IPS-11a (cell line): ENCODE measurements around the gene ELAVL3.
A peak's percentile ranks its signal among the peaks of the same experiment; 100 is the strongest.

Experiments
- H3K4me3 ChIP-seq: one replicate; pipeline ENCODE4 v1.5.1; 2013; ENCODE audit warnings: low read depth, low read length, control low read depth

The ELAVL3 gene

DNA sequence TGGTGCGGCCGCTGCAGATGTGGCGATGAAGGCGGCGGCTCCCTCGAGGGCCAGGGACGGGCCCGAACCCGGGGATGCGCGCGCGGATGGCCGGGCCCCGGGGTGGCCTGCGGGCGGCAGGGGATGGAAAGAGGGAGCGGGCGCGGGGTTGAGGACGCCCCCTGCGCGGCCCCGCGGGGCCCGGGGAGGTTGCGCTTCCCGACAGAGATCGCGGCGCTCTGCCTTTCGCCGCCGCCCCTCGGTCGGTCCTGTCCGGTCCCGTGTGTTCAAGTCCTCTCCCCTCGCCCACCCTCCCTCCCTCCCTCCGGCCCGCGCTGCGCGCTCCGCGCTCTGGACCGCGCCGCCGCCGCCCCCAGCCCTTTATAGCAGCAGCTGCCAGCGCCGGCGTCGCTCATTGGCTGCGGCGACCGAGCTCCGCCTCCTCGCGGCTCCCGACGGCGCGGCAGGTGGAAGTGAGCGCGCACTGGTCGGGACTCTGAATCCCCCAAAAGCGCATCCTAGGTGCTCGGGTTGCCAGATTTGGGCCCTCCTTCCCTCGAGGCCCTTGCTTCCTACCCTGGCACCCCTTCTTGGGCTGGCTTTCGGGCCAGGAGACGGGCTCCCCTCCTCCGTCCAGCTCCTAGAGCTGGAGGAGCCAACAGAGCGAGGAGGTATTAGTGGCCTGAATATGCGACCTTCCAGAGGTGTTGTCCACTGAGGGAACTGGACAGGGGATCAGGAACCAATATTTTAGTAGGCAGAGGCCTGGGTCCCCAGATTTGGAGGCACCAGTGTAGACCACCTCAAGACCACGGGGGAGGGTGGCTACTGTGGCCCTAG, at the start of gene ELAVL3:
Gene ELAVL3, minus strand, starts transcription at position 332 of the 819 bp plus-strand sequence. CDS start 438 bp downstream, outside the sequence.
- H3K4me3 ChIP-seq = no peak within 1 kb of the TSS

DNA sequence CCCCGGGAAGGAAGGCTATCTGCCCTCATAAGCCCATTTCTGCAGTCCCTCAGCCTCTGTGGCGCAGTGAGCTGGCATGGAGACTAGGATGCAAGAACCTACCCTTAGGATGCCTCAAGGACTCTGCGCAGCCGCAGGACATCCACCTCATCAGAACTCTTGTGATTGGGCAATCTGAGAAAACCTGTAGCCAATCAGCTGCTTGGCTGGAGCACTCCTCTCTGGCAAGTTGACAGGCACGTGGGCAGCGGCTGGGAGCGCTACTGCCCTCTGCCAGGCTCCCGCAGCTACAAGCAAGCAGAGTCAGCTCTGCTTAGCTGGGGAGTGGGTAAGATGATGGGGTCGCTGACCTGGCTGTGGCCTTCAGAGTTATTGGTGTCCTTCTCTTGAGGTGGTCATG, 49.6 kb upstream of the ELAVL3 start:
- H3K4me3 ChIP-seq = no peak overlapping the region

GRCh38 chr19:11528551-11529341, 47.9 kb upstream of the ELAVL3 start, which contains the start of gene ECSIT:
Gene ECSIT (minus strand): TSS chr19:11529134. CDS start chr19:11519170, 9,964 bp downstream.
- peak within 1 kb of the TSS; percentile 79 for H3K4me3 ChIP-seq

DNA sequence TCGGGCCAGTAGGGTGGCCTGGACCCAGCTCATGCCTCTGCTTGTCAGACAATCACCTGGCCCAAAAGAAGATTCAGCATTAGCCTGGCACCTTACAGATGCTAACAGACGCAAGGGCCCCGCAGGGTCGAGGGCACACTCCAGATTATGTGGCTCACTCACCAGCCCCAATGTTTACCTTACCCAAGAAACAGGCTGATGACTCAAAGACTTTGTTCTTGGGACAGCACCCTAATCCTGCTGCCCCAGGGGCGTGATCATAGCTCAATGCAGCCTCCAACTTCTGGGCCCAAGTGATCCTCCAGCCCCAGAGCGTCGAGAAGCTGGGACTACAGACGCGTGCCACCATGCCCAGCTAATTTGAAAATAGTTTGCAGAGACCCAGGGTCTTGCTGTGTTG, 38.3 kb upstream of the ELAVL3 start:
- H3K4me3 ChIP-seq = no peak overlapping the region

- H3K4me3 ChIP-seq = no peak overlapping the region
Measured at GRCh38 chr19:11513946-11514345, 33.1 kb upstream of the ELAVL3 start.

- H3K4me3 ChIP-seq = no peak overlapping the region
Measured at GRCh38 chr19:11510444-11510843, 29.6 kb upstream of the ELAVL3 start.

DNA sequence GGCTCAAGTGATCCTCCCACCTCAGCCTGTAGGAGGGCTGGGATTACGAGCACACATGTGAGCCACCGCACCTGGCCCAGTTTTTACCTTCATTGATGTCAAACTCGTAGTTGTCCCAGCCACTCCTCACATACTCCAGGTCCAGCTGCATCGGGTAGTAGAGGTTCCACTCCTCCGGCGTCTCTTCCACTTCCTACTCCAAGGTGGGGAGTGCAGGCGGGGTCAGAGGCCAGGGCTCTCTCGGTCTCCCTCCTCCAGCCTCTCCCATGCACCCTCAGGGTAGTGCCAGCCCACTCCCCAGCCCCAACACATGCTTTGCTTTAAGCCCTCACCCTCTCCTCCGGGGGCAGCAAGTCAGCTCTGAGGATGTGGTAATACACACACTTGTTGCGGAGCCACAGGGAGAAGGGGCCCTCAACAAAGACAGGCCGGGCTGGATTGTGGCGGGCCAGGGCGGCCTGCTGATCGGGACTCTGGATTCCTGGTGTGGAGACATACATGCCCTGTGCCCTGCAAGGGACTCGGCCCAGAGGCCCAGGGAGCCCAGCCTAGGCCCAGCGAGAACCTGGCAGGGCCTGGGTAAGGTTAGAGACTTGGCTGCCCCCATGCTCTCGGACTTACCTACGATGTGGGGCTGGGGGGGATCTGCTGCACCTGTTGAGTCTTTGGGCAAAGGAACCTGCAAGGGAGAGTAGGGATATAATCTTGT, 26.7 kb upstream of the ELAVL3 start:
- H3K4me3 ChIP-seq = no peak overlapping the region

GRCh38 chr19:11506967-11507366, 26.1 kb upstream of the ELAVL3 start:
- no peak overlapping the region for H3K4me3 ChIP-seq

DNA sequence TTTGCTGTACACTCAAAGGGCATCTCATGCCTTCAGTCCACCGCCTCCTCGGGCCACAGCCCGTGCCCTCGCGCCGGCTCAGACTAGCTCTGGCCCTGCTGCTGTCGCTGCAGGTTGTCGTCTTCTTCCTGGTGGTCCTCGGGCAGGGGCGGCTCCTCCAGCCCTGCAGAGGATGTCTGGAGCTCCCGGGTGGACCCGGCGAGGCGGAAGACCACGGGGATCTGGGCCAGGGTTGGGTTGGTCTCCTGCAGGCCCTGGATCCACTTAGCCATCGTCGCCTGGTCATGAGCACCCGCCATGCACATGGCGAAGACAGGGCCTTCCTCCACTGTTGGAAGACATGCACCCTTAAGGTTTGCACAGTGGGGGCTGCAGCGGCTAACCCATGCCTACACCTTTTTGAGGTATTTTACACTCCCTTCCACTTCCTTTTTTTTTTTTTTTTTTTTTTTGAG, 25.3 kb upstream of the ELAVL3 start:
- H3K4me3 ChIP-seq = peak overlapping the region; percentile 17

DNA sequence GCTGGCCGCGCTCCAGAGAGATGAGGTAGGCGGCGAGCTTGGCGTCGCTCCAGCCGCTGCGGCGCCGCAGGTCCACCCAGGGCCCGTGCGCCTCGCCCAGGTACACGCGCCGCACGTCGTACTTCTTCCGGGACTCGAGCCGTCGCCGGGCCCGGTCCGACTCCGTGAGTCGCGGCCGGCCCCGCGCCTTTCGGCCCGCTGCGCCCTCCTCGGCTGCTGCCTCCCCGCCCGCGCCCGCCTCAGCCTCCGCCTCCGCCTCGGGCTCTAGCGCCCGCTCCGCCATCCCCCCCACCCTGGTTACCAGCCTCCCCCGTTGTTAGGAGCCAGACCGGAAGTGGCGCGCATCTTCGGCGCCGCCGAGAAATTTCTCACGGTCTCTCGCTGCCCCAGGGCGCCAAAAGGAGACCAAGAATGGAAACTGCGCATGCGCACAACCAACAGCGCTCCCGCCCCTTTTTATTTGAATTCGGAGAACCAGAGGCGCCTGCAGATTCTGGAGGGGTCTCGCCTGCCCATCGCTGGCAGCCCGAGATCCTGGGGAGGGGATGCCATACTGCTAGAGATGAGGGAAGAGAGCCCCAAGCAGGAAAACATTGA, 24.8 kb upstream of the ELAVL3 start, which contains the start of gene ZNF653:
Gene ZNF653, minus strand, starts transcription at position 336 of the 597 bp plus-strand sequence. Its CDS starts 53 bp downstream, at position 283.
- peak within 1 kb of the TSS; percentile 70 for H3K4me3 ChIP-seq

DNA sequence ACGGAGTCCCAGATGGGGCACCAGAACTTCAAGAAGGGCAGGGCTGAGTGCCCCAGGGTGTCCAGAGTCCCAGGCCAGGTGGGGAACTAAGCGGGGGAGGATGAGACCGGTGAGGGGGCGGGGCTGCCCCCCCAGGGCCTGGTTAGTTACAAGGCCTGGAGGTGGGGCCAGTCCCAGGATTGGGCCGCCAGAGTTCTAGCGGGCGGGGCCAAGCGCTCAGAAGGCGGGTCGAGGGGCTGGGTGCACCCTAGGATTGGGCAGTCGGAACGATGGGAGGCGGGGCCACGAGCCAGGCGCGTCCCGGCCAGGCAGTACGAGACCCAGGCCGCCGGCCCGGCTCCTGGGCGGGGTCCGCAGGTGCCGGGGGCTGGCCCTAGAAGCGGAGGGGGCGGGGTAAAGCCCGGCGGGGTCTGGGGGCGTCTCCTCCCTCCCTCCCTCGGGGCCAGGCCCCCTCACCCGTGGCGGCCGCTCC, 24.2 kb upstream of the ELAVL3 start:
- peak overlapping the region; percentile 70 for H3K4me3 ChIP-seq

GRCh38 chr19:11504502-11505031, 23.7 kb upstream of the ELAVL3 start:
- peak overlapping the region; percentile 30 for H3K4me3 ChIP-seq

- no peak overlapping the region for H3K4me3 ChIP-seq
Measured at GRCh38 chr19:11499890-11500420, 19.1 kb upstream of the ELAVL3 start.

- no peak overlapping the region for H3K4me3 ChIP-seq
Measured at GRCh38 chr19:11499220-11499726, 18.4 kb upstream of the ELAVL3 start.

- H3K4me3 ChIP-seq = no peak overlapping the region
Measured at GRCh38 chr19:11496391-11497163, 15.7 kb upstream of the ELAVL3 start.

GRCh38 chr19:11495885-11496284, 15.0 kb upstream of the ELAVL3 start:
- H3K4me3 ChIP-seq = no peak overlapping the region

DNA sequence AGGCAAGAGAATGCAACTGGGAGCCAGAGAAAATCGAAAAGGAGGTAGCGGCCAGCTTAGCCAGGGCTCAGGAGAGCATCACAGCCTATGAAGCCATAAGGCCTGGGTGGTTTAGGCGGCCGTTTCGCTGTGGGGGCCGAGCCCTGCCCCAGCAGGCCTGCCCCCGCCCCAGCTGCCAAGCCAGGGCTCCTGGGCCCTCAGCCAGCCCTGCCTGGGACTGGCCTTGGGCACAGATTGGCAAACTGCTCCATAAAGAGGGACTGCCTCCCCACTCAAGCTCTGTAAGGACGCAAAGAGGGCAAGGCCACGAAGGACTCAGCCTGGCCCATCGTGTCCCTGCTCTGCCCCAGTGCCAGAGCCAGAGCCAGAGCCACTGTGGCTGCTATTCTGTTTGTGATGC, 14.6 kb upstream of the ELAVL3 start:
- H3K4me3 ChIP-seq = no peak overlapping the region

DNA sequence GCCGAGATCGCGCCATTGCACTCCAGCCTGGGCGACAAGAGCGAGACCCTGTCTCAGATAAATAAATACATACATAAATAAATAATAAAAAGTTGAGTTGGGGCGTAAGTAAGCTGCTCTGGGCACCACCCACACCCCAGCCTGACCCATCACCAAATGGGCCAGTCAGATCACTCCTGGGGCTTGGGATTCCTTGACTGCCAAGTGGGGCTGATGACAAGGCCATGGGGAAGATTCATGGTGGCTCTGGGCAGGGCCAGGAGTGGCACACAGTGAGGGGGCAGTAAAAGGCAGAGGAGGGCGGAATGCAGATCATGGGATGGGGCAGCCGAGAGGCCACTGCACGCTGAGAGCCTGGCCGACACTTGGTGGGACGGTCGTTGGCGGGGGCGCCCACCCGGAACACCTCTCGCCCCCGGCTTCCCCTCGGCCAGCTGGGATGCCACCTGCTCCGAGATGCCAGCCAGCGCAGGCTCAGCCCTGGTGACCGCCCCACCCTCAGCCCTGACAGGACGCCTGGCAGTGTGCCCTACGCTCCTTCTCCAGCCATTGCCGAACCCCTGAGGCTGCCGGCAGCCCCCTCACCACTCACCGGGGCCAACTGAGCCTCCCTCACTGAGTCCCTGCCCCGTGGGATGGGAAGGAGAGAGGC, 13.9 kb upstream of the ELAVL3 start:
- H3K4me3 ChIP-seq = no peak overlapping the region

- H3K4me3 ChIP-seq = no peak overlapping the region
Measured at GRCh38 chr19:11489378-11489777, 8.5 kb upstream of the ELAVL3 start.
